Mammary epithelial cell (primary cell): ENCODE results near the gene UVSSA.

Source experiments
- CTCF ChIP-seq, 2 donors: IDR thresholded peaks in 1 of 2; conservative IDR thresholded peaks in 1 of 2; 2 replicates each; pipeline ENCODE4 v1.5.1; 2011 to 2012; ENCODE audit warnings: inconsistent platforms in 2 of 2, low read length in 2 of 2, mild to moderate bottlenecking in 2 of 2, control low read depth in 1 of 2, low read depth in 1 of 2; ENCODE audit not compliant: insufficient read depth in 1 of 2; ENCODE audit errors: extremely low read depth in 1 of 2
- EZH2 ChIP-seq: IDR thresholded peaks from 2 replicates; pipeline ENCODE4 v1.6.1; 2012; ENCODE audit warnings: low read length, inconsistent platforms, borderline replicate concordance

- TF ChIP-seq CTCF (conservative IDR thresholded peaks at IDR 0.05 in 1 of 2, IDR thresholded peaks at IDR 0.05 in 1 of 2; ENCODE audit: extremely low read depth in 1 of 2, insufficient read depth in 1 of 2, low read depth in 1 of 2, low read length in 2 of 2) = no peak
- TF ChIP-seq EZH2 = no peak
Measured at GRCh38 chr4:1360423-1361283, 13.6 kb downstream of the UVSSA start.
